ENCODE results near the gene CNTNAP5. TPM values are rescaled to one million over a fixed set of nuclear protein-coding genes. Genes with fewer than 3 reads are reported as not detected.

Gene CNTNAP5
- total and polyA plus RNA-seq, 5 donors from 2014 or later, result not detected

- H3K27me3 ChIP-seq (ENCODE audit: control insufficient read depth, insufficient read depth, low read length), result no peaks in the 10 kb centered on the region
- no peaks in the 10 kb centered on the region for H3K9me3 ChIP-seq (ENCODE audit: control insufficient read depth in 2 of 2, low read length in 2 of 2)
- H3K27me3 Mint-ChIP-seq, result no peaks in the 10 kb centered on the region
- no peak overlapping the region for H3K4me3 ChIP-seq (ENCODE audit: low read depth, low read length)
- DNase-seq, result peak in 1 of 3 donors; percentile 10
- H3K36me3 ChIP-seq (ENCODE audit: control insufficient read depth, insufficient read depth, low read length), result no peaks in the 10 kb centered on the region
- no peak for ATAC-seq (ENCODE audit: low read depth in 2 of 2)
- H3K4me1 Mint-ChIP-seq, result no peaks in the 10 kb centered on the region
- H3K4me3 Mint-ChIP-seq, result peak overlapping the region in 1 of 4 donors; percentile 48
- H3K27ac Mint-ChIP-seq, result no peak overlapping the region
- H3K27ac ChIP-seq (ENCODE audit: insufficient read depth, low read length, poor library complexity, severe bottlenecking), result no peak overlapping the region
- no peaks in the 10 kb centered on the region for H3K4me1 ChIP-seq (ENCODE audit: control insufficient read depth, insufficient read depth, low read length, poor library complexity, severe bottlenecking)
- no peaks in the 10 kb centered on the region for H3K36me3 Mint-ChIP-seq
- H3K9me3 Mint-ChIP-seq, result peaks cover 2 to 18% (median 11%) of the 10 kb centered on the region in 7 donors
Observed at GRCh38 chr2:124804014-124804940, 779.2 kb downstream of the CNTNAP5 start.

GRCh38 chr2:124805060-124805459 lies 780.0 kb downstream of the CNTNAP5 start:
- no peak for ATAC-seq (ENCODE audit: low read depth in 2 of 2)
- H3K36me3 Mint-ChIP-seq, result no peaks in the 10 kb centered on the region
- Histone ChIP-seq H3K36me3 (ENCODE audit: control insufficient read depth, insufficient read depth, low read length) (no peaks in the 10 kb centered on the region), H3K27ac (ENCODE audit: insufficient read depth, low read length, poor library complexity, severe bottlenecking) (no peak overlapping the region), H3K4me1 (ENCODE audit: control insufficient read depth, insufficient read depth, low read length, poor library complexity, severe bottlenecking) (no peaks in the 10 kb centered on the region), H3K9me3 (ENCODE audit: control insufficient read depth in 2 of 2, low read length in 2 of 2) (no peaks in the 10 kb centered on the region), H3K27me3 (ENCODE audit: control insufficient read depth, insufficient read depth, low read length) (no peaks in the 10 kb centered on the region), H3K4me3 (ENCODE audit: low read depth, low read length) (no peak overlapping the region)
- peaks cover 2 to 12% (median 9%) of the 10 kb centered on the region in 7 donors for H3K9me3 Mint-ChIP-seq
- H3K27ac Mint-ChIP-seq, result no peak overlapping the region
- H3K4me3 Mint-ChIP-seq, result peak overlapping the region in 1 of 4 donors; percentile 48
- no peaks in the 10 kb centered on the region for H3K27me3 Mint-ChIP-seq
- H3K4me1 Mint-ChIP-seq, result no peaks in the 10 kb centered on the region
- no peak for DNase-seq

- Mint-ChIP-seq H3K4me3 (no peak overlapping the region), H3K9me3 (peaks cover 2 to 12% (median 10%) of the 10 kb centered on the region in 7 donors), H3K27me3 (no peaks in the 10 kb centered on the region), H3K27ac (no peak overlapping the region), H3K36me3 (no peaks in the 10 kb centered on the region), H3K4me1 (no peaks in the 10 kb centered on the region)
- H3K27me3 ChIP-seq (ENCODE audit: control insufficient read depth, insufficient read depth, low read length), result no peaks in the 10 kb centered on the region
- peaks cover 0 to 3% of the 10 kb centered on the region in 2 experiments for H3K9me3 ChIP-seq (ENCODE audit: control insufficient read depth in 2 of 2, low read length in 2 of 2)
- no peak for ATAC-seq (ENCODE audit: low read depth in 2 of 2)
- no peaks in the 10 kb centered on the region for H3K4me1 ChIP-seq (ENCODE audit: control insufficient read depth, insufficient read depth, low read length, poor library complexity, severe bottlenecking)
- no peak for DNase-seq
- no peaks in the 10 kb centered on the region for H3K36me3 ChIP-seq (ENCODE audit: control insufficient read depth, insufficient read depth, low read length)
- H3K4me3 ChIP-seq (ENCODE audit: low read depth, low read length), result no peak overlapping the region
- H3K27ac ChIP-seq (ENCODE audit: insufficient read depth, low read length, poor library complexity, severe bottlenecking), result no peak overlapping the region
Observed at GRCh38 chr2:124810132-124810531, 785.0 kb downstream of the CNTNAP5 start.

GRCh38 chr2:124814968-124815745 lies 790.1 kb downstream of the CNTNAP5 start:
- no peaks in the 10 kb centered on the region for H3K36me3 ChIP-seq (ENCODE audit: control insufficient read depth, insufficient read depth, low read length)
- H3K27me3 ChIP-seq (ENCODE audit: control insufficient read depth, insufficient read depth, low read length), result no peaks in the 10 kb centered on the region
- ATAC-seq (ENCODE audit: low read depth in 2 of 2) (no peak), DNase-seq (no peak)
- Mint-ChIP-seq H3K36me3 (no peaks in the 10 kb centered on the region), H3K27ac (no peak overlapping the region), H3K9me3 (peaks cover 2 to 20% (median 9%) of the 10 kb centered on the region in 7 donors), H3K4me1 (no peaks in the 10 kb centered on the region), H3K27me3 (no peaks in the 10 kb centered on the region), H3K4me3 (no peak overlapping the region)
- no peak overlapping the region for H3K27ac ChIP-seq (ENCODE audit: insufficient read depth, low read length, poor library complexity, severe bottlenecking)
- H3K4me3 ChIP-seq (ENCODE audit: low read depth, low read length), result no peak overlapping the region
- H3K9me3 ChIP-seq (ENCODE audit: control insufficient read depth in 2 of 2, low read length in 2 of 2), result peaks cover 0 to 3% of the 10 kb centered on the region in 2 experiments
- no peaks in the 10 kb centered on the region for H3K4me1 ChIP-seq (ENCODE audit: control insufficient read depth, insufficient read depth, low read length, poor library complexity, severe bottlenecking)

- Histone ChIP-seq H3K4me1 (ENCODE audit: control insufficient read depth, insufficient read depth, low read length, poor library complexity, severe bottlenecking) (no peaks in the 10 kb centered on the region), H3K9me3 (ENCODE audit: control insufficient read depth in 2 of 2, low read length in 2 of 2) (peaks cover 0 to 3% of the 10 kb centered on the region in 2 experiments), H3K27me3 (ENCODE audit: control insufficient read depth, insufficient read depth, low read length) (no peaks in the 10 kb centered on the region), H3K27ac (ENCODE audit: insufficient read depth, low read length, poor library complexity, severe bottlenecking) (no peak overlapping the region), H3K36me3 (ENCODE audit: control insufficient read depth, insufficient read depth, low read length) (no peaks in the 10 kb centered on the region), H3K4me3 (ENCODE audit: low read depth, low read length) (no peak overlapping the region)
- no peaks in the 10 kb centered on the region for H3K36me3 Mint-ChIP-seq
- H3K4me1 Mint-ChIP-seq, result no peaks in the 10 kb centered on the region
- no peaks in the 10 kb centered on the region for H3K27me3 Mint-ChIP-seq
- no peak overlapping the region for H3K27ac Mint-ChIP-seq
- H3K4me3 Mint-ChIP-seq, result no peak overlapping the region
- peaks cover 2 to 20% (median 9%) of the 10 kb centered on the region in 7 donors for H3K9me3 Mint-ChIP-seq
- no peak for DNase-seq
- no peak for ATAC-seq (ENCODE audit: low read depth in 2 of 2)
Observed at GRCh38 chr2:124816007-124816406, 790.9 kb downstream of the CNTNAP5 start.

- H3K36me3 Mint-ChIP-seq, result no peaks in the 10 kb centered on the region
- no peak for ATAC-seq (ENCODE audit: low read depth in 2 of 2)
Observed at GRCh38 chr2:124822516-124822915, 797.4 kb downstream of the CNTNAP5 start.

GRCh38 chr2:124824441-124824840 lies 799.4 kb downstream of the CNTNAP5 start:
- ATAC-seq (ENCODE audit: low read depth in 2 of 2) (no peak), DNase-seq (no peak)
- Mint-ChIP-seq H3K27me3 (no peaks in the 10 kb centered on the region), H3K27ac (no peak overlapping the region), H3K4me1 (no peaks in the 10 kb centered on the region), H3K4me3 (no peak overlapping the region), H3K9me3 (peaks cover 0 to 16% (median 7%) of the 10 kb centered on the region in 7 donors), H3K36me3 (no peaks in the 10 kb centered on the region)
- Histone ChIP-seq H3K36me3 (ENCODE audit: control insufficient read depth, insufficient read depth, low read length) (no peaks in the 10 kb centered on the region), H3K4me1 (ENCODE audit: control insufficient read depth, insufficient read depth, low read length, poor library complexity, severe bottlenecking) (no peaks in the 10 kb centered on the region), H3K9me3 (ENCODE audit: control insufficient read depth in 2 of 2, low read length in 2 of 2) (no peaks in the 10 kb centered on the region), H3K4me3 (ENCODE audit: low read depth, low read length) (no peak overlapping the region), H3K27ac (ENCODE audit: insufficient read depth, low read length, poor library complexity, severe bottlenecking) (no peak overlapping the region), H3K27me3 (ENCODE audit: control insufficient read depth, insufficient read depth, low read length) (no peaks in the 10 kb centered on the region)

More at GRCh38 chr2:124822516-124822915, 797.4 kb downstream of the CNTNAP5 start:
- Histone ChIP-seq H3K27ac (ENCODE audit: insufficient read depth, low read length, poor library complexity, severe bottlenecking) (no peak overlapping the region), H3K4me1 (ENCODE audit: control insufficient read depth, insufficient read depth, low read length, poor library complexity, severe bottlenecking) (no peaks in the 10 kb centered on the region), H3K4me3 (ENCODE audit: low read depth, low read length) (no peak overlapping the region), H3K27me3 (ENCODE audit: control insufficient read depth, insufficient read depth, low read length) (no peaks in the 10 kb centered on the region), H3K9me3 (ENCODE audit: control insufficient read depth in 2 of 2, low read length in 2 of 2) (no peaks in the 10 kb centered on the region), H3K36me3 (ENCODE audit: control insufficient read depth, insufficient read depth, low read length) (no peaks in the 10 kb centered on the region)
- DNase-seq, result no peak
- Mint-ChIP-seq H3K4me3 (no peak overlapping the region), H3K27me3 (no peaks in the 10 kb centered on the region), H3K4me1 (no peaks in the 10 kb centered on the region), H3K9me3 (peaks cover 2 to 16% (median 4%) of the 10 kb centered on the region in 7 donors), H3K27ac (peak overlapping the region in 1 of 3 donors; percentile 61)

Measured in CD4-positive, CD25-positive, alpha-beta regulatory T cell (primary cell).